Measurements from ENCODE around the gene PRKCZ.

GRCh38 chr1:2134621-2135307 is 84.6 kb downstream of the PRKCZ start:
- TF ChIP-seq CTCF (IDR thresholded peaks at IDR 0.05) (no peak), EZH2phosphoT487 (IDR thresholded peaks at IDR 0.05) (no peak), EZH2 (IDR thresholded peaks at IDR 0.05) (no peak)

All from neural progenitor cell (in vitro differentiated cells).